GM12891 (cell line): ENCODE measurements around the gene SLC25A38.
A peak's percentile ranks its signal among the peaks of the same experiment; 100 is the strongest.

Experiments used
- PAX5 ChIP-seq: IDR thresholded peaks from 2 replicates; pipeline ENCODE4 v1.6.1; 2011; ENCODE audit warnings: low read length, moderate library complexity, mild to moderate bottlenecking; ENCODE audit not compliant: insufficient read depth, severe bottlenecking
- POLR2A ChIP-seq: IDR thresholded peaks from 2 replicates; pipeline ENCODE4 v1.6.1; 2011; ENCODE audit warnings: low read depth, low read length, control low read depth
- POLR2AphosphoS5 ChIP-seq: IDR thresholded peaks from 2 replicates; pipeline ENCODE4 v1.6.1; 2011; ENCODE audit warnings: low read depth, low read length, control low read depth
- SPI1 ChIP-seq: IDR thresholded peaks from 2 replicates; pipeline ENCODE4 v1.6.1; 2011; ENCODE audit warnings: low read depth, low read length, control low read depth
- TAF1 ChIP-seq: IDR thresholded peaks from 2 replicates; pipeline ENCODE4 v1.6.1; 2011; ENCODE audit warnings: low read depth, low read length, control low read depth

DNA sequence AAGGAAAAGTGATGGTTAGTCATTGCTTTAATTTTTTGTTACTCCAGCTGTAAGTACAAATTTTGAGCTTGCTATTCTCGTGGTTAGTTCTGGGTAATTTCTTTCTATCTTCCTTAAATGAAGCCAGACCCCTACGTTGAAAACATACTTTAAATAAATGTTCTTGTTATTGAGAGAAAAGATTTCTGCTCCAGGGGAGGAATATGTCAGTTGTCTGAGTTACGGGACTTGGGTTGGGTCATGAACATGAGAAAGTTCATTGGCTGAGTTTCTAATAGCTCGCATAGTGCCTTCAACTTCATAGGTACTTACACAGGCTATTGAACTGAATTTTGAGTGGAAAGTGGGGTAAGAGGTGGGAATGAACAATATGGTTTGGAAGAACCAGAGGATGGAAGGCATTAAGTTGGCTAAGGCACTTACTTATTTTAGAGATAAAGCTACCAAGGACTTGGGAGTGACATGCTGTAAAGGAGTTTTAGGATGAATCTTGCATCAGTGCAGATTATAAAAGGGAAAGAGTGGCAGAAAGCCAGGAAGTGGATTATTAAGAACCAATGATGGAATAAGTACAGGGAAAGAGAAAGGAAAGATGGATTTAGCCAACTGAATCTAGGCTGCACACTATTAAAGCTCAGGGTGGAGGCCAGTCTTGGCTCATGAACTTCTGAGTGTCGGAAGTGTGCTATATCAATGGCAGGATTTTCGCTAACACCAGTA, 24.8 kb downstream of the SLC25A38 start:
- TF ChIP-seq TAF1 (no peak), POLR2A (no peak), POLR2AphosphoS5 (peak; percentile 55; the same call in 1 of the 2 replicates), SPI1 (no peak), PAX5 (no peak)
